ENCODE data around the gene CNTNAP5.

Gene CNTNAP5

GRCh38 chr2:124566518-124566970, 541.5 kb downstream of the CNTNAP5 start:
- Histone ChIP-seq H3K27ac (ENCODE audit: insufficient read depth, low read length, poor library complexity, severe bottlenecking) (no peak overlapping the region), H3K27me3 (replicated peaks; ENCODE audit: control insufficient read depth, insufficient read depth, low read length, poor library complexity, severe bottlenecking) (no peaks in the 10 kb centered on the region), H3K4me3 (ENCODE audit: insufficient read depth, low read depth, low read length, poor library complexity, severe bottlenecking) (no peak overlapping the region), H3K9me3 (ENCODE audit: control insufficient read depth, low read length) (no peaks in the 10 kb centered on the region), H3K36me3 (ENCODE audit: control insufficient read depth, insufficient read depth, low read length) (no peaks in the 10 kb centered on the region), H3K4me1 (ENCODE audit: control insufficient read depth, insufficient read depth, low read length, poor library complexity, severe bottlenecking) (no peaks in the 10 kb centered on the region)
- DNase-seq, result no peak

DNA sequence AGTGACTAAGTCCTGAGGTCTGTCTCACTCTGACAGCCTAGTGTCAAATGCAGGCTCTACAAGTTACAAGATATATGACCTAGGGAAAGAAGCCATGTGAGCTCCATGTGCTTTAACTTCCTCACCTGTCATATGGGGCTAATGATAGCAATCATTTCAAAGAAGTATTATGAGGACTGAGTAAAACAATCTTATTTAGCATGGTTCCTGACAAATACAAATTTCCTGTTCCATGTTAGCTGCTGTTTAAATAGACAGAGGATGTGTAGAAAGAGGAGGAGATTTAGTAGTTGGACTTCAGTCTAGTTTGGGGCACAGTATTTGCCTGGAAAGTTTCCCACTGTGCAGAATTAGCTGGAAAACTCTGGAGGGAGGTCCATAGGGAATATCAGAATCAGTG, 545.8 kb downstream of the CNTNAP5 start:
- Histone ChIP-seq H3K4me1 (ENCODE audit: control insufficient read depth, insufficient read depth, low read length, poor library complexity, severe bottlenecking) (no peaks in the 10 kb centered on the region), H3K4me3 (ENCODE audit: insufficient read depth, low read depth, low read length, poor library complexity, severe bottlenecking) (no peak overlapping the region), H3K27me3 (replicated peaks; ENCODE audit: control insufficient read depth, insufficient read depth, low read length, poor library complexity, severe bottlenecking) (no peaks in the 10 kb centered on the region), H3K27ac (ENCODE audit: insufficient read depth, low read length, poor library complexity, severe bottlenecking) (no peak overlapping the region), H3K9me3 (ENCODE audit: control insufficient read depth, low read length) (no peaks in the 10 kb centered on the region), H3K36me3 (ENCODE audit: control insufficient read depth, insufficient read depth, low read length) (no peaks in the 10 kb centered on the region)
- DNase-seq, result no peak

DNA sequence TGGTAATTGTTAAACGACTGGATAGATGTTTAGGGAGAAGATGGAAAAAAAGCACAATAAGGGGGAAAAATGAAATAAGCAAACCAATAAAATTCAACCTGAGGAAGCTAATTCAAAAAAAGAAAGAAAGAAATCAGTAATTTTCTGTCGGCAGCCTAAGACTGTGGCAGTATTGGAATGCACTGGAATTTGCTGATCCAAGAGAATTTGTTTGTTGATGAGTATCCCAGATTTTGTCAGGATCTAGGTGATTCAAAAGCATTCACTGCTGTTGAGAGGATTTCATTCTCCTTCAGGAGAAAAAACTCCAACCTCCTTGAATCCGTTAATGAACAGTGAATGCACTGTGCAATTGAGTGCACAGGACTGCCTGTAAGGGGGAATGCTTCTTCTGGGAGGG, 546.7 kb downstream of the CNTNAP5 start:
- H3K9me3 ChIP-seq (ENCODE audit: control insufficient read depth, low read length), result no peaks in the 10 kb centered on the region
- no peaks in the 10 kb centered on the region for H3K4me1 ChIP-seq (ENCODE audit: control insufficient read depth, insufficient read depth, low read length, poor library complexity, severe bottlenecking)
- no peaks in the 10 kb centered on the region for H3K27me3 ChIP-seq (replicated peaks; ENCODE audit: control insufficient read depth, insufficient read depth, low read length, poor library complexity, severe bottlenecking)
- H3K4me3 ChIP-seq (ENCODE audit: insufficient read depth, low read depth, low read length, poor library complexity, severe bottlenecking), result no peak overlapping the region
- DNase-seq, result no peak
- no peak overlapping the region for H3K27ac ChIP-seq (ENCODE audit: insufficient read depth, low read length, poor library complexity, severe bottlenecking)
- no peaks in the 10 kb centered on the region for H3K36me3 ChIP-seq (ENCODE audit: control insufficient read depth, insufficient read depth, low read length)

GRCh38 chr2:124572934-124573634, 548.0 kb downstream of the CNTNAP5 start:
- no peaks in the 10 kb centered on the region for H3K36me3 ChIP-seq (ENCODE audit: control insufficient read depth, insufficient read depth, low read length)
- H3K27me3 ChIP-seq (replicated peaks; ENCODE audit: control insufficient read depth, insufficient read depth, low read length, poor library complexity, severe bottlenecking), result no peaks in the 10 kb centered on the region
- H3K4me1 ChIP-seq (ENCODE audit: control insufficient read depth, insufficient read depth, low read length, poor library complexity, severe bottlenecking), result no peaks in the 10 kb centered on the region
- DNase-seq, result no peak
- H3K4me3 ChIP-seq (ENCODE audit: insufficient read depth, low read depth, low read length, poor library complexity, severe bottlenecking), result no peak overlapping the region
- H3K9me3 ChIP-seq (ENCODE audit: control insufficient read depth, low read length), result no peaks in the 10 kb centered on the region
- no peak overlapping the region for H3K27ac ChIP-seq (ENCODE audit: insufficient read depth, low read length, poor library complexity, severe bottlenecking)

- no peaks in the 10 kb centered on the region for H3K4me1 ChIP-seq (ENCODE audit: control insufficient read depth, insufficient read depth, low read length, poor library complexity, severe bottlenecking)
These were observed 550.4 kb downstream of the CNTNAP5 start for GRCh38 chr2:124575497-124575896.

GRCh38 chr2:124580263-124580662, 555.2 kb downstream of the CNTNAP5 start:
- Histone ChIP-seq H3K4me3 (ENCODE audit: insufficient read depth, low read depth, low read length, poor library complexity, severe bottlenecking) (no peak overlapping the region), H3K27ac (ENCODE audit: insufficient read depth, low read length, poor library complexity, severe bottlenecking) (no peak overlapping the region), H3K4me1 (ENCODE audit: control insufficient read depth, insufficient read depth, low read length, poor library complexity, severe bottlenecking) (no peaks in the 10 kb centered on the region), H3K36me3 (ENCODE audit: control insufficient read depth, insufficient read depth, low read length) (no peaks in the 10 kb centered on the region), H3K27me3 (replicated peaks; ENCODE audit: control insufficient read depth, insufficient read depth, low read length, poor library complexity, severe bottlenecking) (no peaks in the 10 kb centered on the region), H3K9me3 (ENCODE audit: control insufficient read depth, low read length) (no peaks in the 10 kb centered on the region)
- DNase-seq, result no peak

More at GRCh38 chr2:124575497-124575896, 550.4 kb downstream of the CNTNAP5 start:
- H3K4me3 ChIP-seq (ENCODE audit: insufficient read depth, low read depth, low read length, poor library complexity, severe bottlenecking), result no peak overlapping the region
- no peak for DNase-seq
- no peaks in the 10 kb centered on the region for H3K36me3 ChIP-seq (ENCODE audit: control insufficient read depth, insufficient read depth, low read length)
- H3K27me3 ChIP-seq (replicated peaks; ENCODE audit: control insufficient read depth, insufficient read depth, low read length, poor library complexity, severe bottlenecking), result no peaks in the 10 kb centered on the region
- no peaks in the 10 kb centered on the region for H3K9me3 ChIP-seq (ENCODE audit: control insufficient read depth, low read length)
- no peak overlapping the region for H3K27ac ChIP-seq (ENCODE audit: insufficient read depth, low read length, poor library complexity, severe bottlenecking)

DNA sequence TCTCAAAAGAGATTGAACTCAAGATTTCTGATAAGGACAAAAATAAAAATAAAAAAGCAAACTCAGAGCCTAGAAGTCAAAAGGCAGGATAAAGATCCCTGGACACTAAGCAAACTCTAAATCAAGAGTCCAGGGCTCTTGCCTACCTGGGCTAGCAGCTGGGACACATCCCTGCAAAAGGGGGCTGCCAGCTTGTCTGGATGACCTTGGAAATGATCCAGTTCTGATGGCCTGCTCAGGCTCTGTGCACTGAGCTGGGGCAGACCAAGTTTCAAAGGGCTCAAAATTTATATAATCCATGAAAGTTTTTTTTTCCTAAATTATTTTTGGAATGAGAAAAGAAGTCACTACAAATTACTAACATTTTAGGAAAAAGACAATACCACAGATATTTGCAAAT, 557.3 kb downstream of the CNTNAP5 start:
- DNase-seq, result no peak
- no peaks in the 10 kb centered on the region for H3K27me3 ChIP-seq (replicated peaks; ENCODE audit: control insufficient read depth, insufficient read depth, low read length, poor library complexity, severe bottlenecking)
- no peaks in the 10 kb centered on the region for H3K36me3 ChIP-seq (ENCODE audit: control insufficient read depth, insufficient read depth, low read length)
- no peaks in the 10 kb centered on the region for H3K4me1 ChIP-seq (ENCODE audit: control insufficient read depth, insufficient read depth, low read length, poor library complexity, severe bottlenecking)
- no peak overlapping the region for H3K27ac ChIP-seq (ENCODE audit: insufficient read depth, low read length, poor library complexity, severe bottlenecking)
- no peak overlapping the region for H3K4me3 ChIP-seq (ENCODE audit: insufficient read depth, low read depth, low read length, poor library complexity, severe bottlenecking)
- H3K9me3 ChIP-seq (ENCODE audit: control insufficient read depth, low read length), result no peaks in the 10 kb centered on the region

DNA sequence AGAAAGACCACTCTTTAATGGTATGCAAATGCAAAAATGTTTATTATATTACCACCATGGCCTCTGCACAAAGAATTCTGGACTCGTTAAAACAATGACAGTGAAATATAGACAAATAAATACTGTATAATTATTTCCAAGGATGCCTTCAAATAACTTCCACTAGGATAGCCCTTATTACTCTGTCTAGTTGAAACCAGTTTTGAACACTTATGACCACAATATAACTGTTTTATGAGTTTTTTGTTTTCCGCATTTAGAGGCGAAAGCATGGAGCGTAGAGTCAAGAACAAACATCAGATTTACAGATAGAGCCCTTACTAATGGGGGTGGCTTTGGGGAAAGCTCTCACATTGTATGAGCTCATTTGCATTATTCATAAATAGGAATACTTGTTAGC, 559.5 kb downstream of the CNTNAP5 start:
- Histone ChIP-seq H3K27ac (ENCODE audit: insufficient read depth, low read length, poor library complexity, severe bottlenecking) (no peak overlapping the region), H3K27me3 (replicated peaks; ENCODE audit: control insufficient read depth, insufficient read depth, low read length, poor library complexity, severe bottlenecking) (no peaks in the 10 kb centered on the region), H3K9me3 (ENCODE audit: control insufficient read depth, low read length) (no peaks in the 10 kb centered on the region), H3K4me3 (ENCODE audit: insufficient read depth, low read depth, low read length, poor library complexity, severe bottlenecking) (no peak overlapping the region), H3K36me3 (ENCODE audit: control insufficient read depth, insufficient read depth, low read length) (no peaks in the 10 kb centered on the region), H3K4me1 (ENCODE audit: control insufficient read depth, insufficient read depth, low read length, poor library complexity, severe bottlenecking) (no peaks in the 10 kb centered on the region)
- no peak for DNase-seq

DNA sequence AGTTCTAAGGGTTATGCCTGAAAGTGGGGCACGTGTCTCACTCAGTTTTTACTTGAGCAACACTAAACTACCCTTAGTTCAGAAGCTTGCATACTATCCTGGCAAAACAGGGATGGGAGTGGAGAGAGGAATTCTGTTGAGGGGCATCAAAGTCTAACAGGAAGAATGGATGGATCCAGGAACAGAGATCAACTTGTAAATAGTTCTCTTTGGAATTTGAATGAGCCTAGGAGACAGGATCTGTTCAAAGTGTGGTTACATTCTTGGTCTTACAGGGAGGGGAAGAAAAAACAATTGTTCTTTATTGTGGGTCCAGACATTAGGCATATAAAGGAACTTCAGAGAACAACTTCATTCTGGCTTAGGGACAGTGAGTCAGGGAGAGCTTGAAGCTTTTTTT, 560.2 kb downstream of the CNTNAP5 start:
- H3K9me3 ChIP-seq (ENCODE audit: control insufficient read depth, low read length), result no peaks in the 10 kb centered on the region
- H3K4me1 ChIP-seq (ENCODE audit: control insufficient read depth, insufficient read depth, low read length, poor library complexity, severe bottlenecking), result no peaks in the 10 kb centered on the region
- no peaks in the 10 kb centered on the region for H3K36me3 ChIP-seq (ENCODE audit: control insufficient read depth, insufficient read depth, low read length)

DNA sequence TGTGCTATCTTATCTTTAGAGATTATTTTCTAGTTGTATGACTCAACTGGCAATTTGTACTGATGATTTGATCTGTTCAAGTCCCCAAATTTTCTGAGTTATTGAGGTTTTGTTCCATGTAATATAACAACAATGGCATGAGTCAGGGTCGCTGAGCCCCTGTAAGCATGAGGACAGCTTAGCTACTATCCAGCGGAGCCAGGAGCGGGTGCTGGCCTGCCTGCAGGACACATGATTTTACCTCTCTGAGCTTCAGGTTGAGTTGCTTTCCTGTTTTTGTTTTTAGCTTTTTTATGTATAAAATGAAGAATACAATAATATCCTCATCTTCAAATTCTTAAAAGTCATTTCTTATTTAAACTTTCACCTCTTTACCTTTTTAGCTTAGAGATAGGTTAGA, 561.1 kb downstream of the CNTNAP5 start:
- Histone ChIP-seq H3K4me1 (ENCODE audit: control insufficient read depth, insufficient read depth, low read length, poor library complexity, severe bottlenecking) (no peaks in the 10 kb centered on the region), H3K36me3 (ENCODE audit: control insufficient read depth, insufficient read depth, low read length) (no peaks in the 10 kb centered on the region), H3K9me3 (ENCODE audit: control insufficient read depth, low read length) (no peaks in the 10 kb centered on the region)

More for the DNA sequence above, 560.2 kb downstream of the CNTNAP5 start:
- H3K27ac ChIP-seq (ENCODE audit: insufficient read depth, low read length, poor library complexity, severe bottlenecking), result no peak overlapping the region
- H3K4me3 ChIP-seq (ENCODE audit: insufficient read depth, low read depth, low read length, poor library complexity, severe bottlenecking), result no peak overlapping the region
- H3K27me3 ChIP-seq (replicated peaks; ENCODE audit: control insufficient read depth, insufficient read depth, low read length, poor library complexity, severe bottlenecking), result no peaks in the 10 kb centered on the region
- no peak for DNase-seq

More for the DNA sequence above, 561.1 kb downstream of the CNTNAP5 start:
- Histone ChIP-seq H3K4me3 (ENCODE audit: insufficient read depth, low read depth, low read length, poor library complexity, severe bottlenecking) (no peak overlapping the region), H3K27ac (ENCODE audit: insufficient read depth, low read length, poor library complexity, severe bottlenecking) (no peak overlapping the region), H3K27me3 (replicated peaks; ENCODE audit: control insufficient read depth, insufficient read depth, low read length, poor library complexity, severe bottlenecking) (no peaks in the 10 kb centered on the region)
- DNase-seq, result no peak
